GM18909 (cell line): ENCODE results near the gene RAVER2.
"Not testable (repeated sequence)": the region's sequence is repeated elsewhere in the genome, so short reads cannot be mapped to it uniquely, and the experiment has no call there.

Experiments
- ATAC-seq: cut with Tn5 transposase; IDR thresholded peaks from one replicate; pipeline ENCODE4 v1.9.1; 2021; ENCODE audit warnings: mild to moderate bottlenecking; ENCODE audit not compliant: unreplicated experiment, poor library complexity

Gene RAVER2

DNA sequence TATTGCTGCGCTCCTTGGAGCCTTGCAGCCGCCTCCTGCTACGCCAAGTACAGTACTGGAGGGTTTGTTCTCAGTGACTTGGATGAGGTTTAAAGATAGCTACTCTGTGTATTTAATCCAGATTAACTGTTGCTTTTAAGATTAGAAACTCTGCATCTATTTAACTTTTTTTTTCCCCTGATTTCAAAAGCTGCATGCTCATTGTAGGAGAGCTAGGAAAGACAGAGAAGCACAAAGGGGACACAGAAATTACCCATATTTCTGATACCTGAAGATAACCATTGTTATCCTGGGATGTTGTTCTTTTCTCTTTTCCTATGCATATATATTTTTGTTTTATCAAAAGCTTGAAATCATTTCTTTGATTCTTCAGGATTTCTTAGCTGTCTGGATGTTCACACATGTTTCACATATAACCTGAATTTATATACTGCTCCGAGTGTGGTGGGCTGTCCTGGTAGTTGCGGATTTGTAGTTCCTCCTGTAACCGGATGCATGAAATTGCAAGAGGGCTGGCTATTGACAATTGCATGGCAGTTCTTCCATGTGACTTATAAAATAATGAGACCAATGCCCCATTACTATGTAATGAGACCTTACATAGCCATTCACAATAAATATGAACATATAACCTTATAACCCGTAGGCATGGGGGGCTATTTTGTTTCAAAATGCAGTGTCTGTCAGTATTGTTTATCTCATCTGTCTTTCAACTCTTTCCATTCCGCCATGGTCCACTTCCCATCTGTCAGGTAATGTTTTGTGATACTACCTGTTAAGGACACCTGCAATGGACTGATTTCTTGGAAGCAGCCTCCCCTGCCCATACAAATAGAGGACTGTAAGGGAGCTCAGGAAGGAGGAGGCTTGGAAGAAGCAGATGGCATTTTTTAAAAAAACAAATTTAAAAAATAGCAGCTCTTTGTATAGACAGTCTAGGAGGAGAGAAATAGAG, 1.4 kb downstream of the RAVER2 start:
- ATAC-seq = peak; percentile 32

DNA sequence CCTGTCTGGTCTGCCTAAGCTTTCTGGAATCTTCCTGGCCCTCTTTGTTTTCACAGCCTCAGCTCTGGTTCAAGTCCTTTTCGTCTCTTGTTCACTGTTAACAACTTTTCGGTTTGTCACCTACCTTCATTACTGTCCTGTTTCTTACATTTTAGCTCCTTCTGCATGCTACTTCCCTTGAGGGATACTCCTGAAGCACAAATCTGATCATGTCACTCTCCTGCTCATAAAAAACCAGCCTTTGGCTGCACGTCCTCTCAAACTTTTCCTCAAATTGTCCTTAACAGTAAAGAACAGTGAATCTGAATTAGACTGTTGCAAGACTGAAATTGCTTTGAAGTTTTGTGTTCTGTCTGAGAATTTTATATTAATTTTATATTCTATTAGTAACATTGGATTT, 3.3 kb downstream of the RAVER2 start:
- no peak for ATAC-seq

GRCh38 chr1:64748706-64749105, 3.8 kb downstream of the RAVER2 start:
- no peak for ATAC-seq

DNA sequence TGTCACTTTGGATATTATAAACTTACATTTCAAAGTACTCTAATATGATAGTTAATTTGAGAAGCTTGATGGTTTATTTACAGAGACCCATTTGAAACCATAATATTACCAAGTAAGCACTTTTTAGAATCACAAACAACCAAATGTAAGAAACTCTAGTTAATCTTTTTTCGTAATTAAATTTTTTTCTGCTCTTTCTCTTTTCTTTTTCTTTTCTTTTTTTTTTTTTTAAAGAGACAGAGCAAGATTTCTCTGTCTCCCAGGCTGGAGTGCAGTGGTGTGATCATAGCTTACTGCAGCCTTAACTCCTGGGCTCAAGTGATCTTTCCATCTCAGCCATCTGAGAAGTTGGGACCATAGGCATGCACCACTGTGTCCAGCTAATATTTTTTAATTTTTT, 5.2 kb downstream of the RAVER2 start:
- ATAC-seq = no peak

GRCh38 chr1:64750875-64751274, 6.0 kb downstream of the RAVER2 start:
- no peak for ATAC-seq

- ATAC-seq = no peak
Measured at GRCh38 chr1:64754173-64754572, 9.3 kb downstream of the RAVER2 start.

DNA sequence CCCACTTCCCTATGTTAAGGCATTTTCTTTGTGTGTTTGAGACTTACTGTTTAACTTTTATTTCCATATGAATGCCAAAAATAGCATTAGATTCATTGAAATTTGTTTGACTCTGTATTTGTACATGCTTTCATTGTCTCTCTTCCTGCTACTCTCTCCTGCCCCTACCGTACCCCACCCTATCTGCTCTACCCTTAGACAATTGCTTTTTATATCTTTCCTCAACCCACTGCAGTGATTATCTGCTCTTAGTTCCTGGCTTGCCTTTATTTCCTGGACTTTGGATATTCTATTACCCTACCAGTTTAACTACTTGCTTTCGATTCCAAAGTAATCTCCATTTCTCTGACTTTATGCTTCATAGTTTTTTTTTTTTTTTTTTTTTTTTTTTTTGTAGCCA, 10.5 kb downstream of the RAVER2 start:
- no peak for ATAC-seq

DNA sequence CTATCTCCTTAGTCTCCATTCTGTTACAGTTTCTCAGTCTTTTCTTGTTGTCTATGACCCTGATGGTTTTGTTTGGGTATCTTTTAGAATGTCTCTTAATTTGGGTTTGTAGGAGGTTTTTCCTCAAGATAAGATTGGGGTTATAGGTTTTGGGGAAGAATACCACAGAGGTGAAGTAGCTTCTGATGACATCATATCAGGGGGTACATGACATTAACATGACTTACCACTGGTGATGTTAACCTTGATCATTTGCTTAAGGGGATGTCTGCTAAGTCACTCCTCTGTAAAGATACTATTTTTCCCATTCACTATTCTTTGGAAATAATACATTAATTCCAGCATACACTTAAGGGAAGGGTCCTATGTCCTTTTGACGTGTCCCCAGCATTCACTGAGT, 11.9 kb downstream of the RAVER2 start:
- ATAC-seq = no peak

GRCh38 chr1:64757213-64757612, 12.3 kb downstream of the RAVER2 start:
- ATAC-seq = no peak

DNA sequence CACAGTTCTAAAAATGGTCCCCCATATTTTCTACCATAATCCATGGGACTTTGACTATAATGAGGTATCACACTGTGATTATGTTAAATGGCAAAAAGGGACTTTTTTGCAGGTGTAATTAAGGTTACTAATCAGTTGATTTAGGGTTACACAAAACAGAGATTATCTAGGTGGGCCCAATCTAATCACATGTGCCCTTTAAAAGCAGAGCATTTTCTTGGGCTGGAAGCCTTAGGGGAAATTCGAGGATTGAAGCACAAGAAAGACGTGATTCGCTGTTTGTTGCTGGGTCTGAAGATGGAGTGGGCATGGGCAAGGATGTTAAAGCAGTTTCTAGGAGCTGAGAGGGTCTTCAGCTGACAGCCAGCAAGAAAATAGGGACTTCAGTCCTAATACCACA, 13.4 kb downstream of the RAVER2 start:
- no peak for ATAC-seq

DNA sequence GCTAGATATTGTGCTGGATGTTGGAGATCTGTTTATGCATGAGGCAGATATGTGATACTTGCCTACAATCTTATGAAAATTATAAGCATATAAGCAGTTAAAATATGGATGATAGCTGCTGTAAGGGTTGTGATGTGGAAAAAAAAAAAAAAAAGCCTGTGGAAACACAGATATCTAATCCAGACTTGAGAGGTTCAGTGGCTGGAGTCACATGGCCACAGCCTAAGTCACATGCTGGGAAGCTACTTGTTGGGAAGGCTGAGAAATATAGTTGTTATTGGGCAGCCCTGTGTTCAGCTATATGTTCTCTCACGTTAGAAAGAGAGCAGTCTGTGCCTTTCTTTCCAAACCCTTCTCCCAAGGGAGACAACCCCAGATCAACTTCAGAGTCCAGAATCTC, 15.1 kb downstream of the RAVER2 start:
- no peak for ATAC-seq

DNA sequence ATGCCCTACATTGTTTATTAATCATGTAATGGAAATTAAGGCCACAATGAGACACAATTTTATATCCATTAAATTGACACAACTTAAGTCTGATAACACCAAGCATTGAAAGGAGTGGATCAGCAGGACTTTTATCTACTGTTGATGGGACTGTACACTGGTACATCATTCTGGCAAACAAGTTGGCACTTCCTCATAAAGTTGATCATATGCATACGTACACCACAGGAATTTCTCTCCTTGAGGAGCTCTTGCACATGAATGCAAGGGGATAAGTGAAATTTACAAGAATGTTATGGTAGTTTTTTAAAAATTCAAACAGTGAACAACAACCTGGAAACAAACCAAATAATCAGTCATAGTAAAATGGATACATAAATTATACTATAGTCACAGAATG, 20.1 kb downstream of the RAVER2 start:
- ATAC-seq = no peak

DNA sequence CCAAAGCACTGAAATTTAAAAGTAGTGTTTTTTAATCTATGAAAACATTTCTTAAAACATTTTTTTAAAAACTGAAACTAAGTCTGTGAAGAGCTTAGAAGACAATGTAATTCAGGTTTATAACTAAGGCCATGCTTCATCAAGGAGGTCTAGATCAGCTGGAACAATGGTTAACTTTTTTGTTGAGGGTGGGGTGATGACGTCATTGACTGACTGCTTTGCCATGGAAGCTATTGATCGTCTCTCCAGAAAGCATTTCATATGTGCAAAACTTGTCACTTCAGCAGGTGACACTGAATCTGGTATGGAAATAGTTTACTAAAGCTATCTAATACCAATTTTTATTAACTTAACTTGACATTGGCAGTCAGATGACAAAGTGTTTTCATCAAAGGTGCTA, 21.0 kb downstream of the RAVER2 start:
- no peak for ATAC-seq

GRCh38 chr1:64766429-64766828, 21.6 kb downstream of the RAVER2 start:
- no peak for ATAC-seq

DNA sequence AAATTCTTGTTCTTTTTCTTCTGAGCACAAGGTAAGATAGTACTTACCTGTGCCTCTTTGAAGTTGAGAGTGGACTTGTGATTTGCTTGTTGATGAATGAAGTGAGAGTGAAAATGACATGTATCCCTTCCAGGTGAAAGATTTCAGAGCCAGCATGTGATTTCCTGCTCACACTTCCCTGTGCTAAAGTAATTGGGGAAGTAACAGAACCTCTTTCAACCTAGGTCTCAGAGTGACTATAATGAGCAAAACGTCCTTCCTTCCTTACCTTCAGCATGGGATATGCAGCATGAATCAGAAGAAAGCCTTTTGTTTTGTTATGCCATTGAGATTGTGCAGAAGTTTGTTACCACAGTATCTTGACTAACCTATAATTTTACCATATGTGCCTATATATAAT, 24.6 kb downstream of the RAVER2 start:
- ATAC-seq = no peak

DNA sequence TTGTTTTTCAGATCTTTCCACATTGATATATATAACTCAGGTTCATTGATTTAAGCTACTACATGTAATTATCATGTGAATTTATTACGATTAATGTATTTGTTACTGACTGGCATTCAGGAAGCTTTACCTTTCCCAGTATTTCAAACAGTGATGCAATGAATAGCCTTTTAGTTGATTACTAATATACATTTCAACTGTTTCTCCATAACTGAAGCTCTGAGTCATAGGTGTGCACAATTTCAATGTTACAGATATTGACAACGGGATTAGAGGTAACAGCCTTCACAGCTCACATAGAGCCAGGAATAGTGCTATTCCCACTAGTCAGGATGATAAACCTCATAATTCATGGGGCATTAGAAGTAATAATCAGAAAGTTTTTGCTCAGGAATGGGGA, 25.1 kb downstream of the RAVER2 start:
- no peak for ATAC-seq

DNA sequence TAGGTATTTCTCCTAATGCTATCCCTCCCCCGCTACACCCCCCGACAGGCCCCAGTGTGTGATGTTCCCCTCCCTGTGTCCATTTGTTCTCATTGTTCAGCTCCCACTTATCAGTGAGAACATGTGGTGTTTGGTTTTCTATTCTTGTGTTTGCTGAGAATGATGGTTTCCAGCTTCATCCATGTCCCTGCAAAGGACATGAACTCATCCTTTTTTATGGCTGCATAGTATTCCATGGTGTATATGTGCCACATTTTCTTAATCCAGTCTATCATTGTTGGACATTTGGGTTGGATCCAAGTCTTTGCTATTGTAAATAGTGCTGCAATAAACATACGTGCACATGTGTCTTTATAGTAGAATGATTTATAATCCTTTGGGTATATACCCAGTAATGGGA, 28.4 kb downstream of the RAVER2 start:
- not testable (repeated sequence) for ATAC-seq

DNA sequence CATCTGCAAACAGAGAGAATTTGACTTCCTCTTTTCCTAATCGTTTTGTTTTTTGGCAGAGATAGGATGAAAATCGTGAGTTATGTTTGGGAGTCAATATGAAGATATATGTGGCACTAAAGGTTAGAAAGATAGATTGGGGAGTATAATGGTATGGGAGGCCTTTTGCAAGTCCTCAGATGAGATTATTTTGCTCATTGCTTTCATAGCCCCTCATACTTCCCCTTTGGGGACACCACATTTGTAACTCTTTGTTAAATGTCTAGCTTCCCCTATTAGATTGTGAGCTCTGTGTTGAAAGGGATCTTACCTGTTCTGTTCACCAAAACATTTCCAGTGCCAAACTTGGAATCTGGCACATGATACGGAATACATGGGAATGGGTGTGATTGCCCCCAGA, 30.2 kb downstream of the RAVER2 start:
- ATAC-seq = no peak

DNA sequence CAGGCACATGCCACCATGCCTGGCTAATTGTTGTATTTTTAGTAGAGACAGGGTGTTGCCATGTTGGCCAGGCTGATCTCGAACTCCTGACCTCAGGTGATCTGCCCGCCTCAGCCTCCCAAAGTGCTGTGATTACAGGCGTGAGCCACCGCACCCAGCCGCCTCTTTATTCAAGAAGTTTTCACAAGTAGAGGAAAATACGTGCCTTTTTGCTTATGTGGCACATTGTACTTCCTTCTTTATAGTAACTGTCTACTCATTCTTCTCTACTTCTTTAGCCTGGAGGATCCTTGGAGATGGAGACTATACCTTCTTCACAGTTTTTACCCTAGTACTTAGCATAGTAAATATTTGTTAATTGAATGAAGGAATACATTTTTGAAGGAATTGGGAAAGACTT, 37.2 kb downstream of the RAVER2 start:
- not testable (repeated sequence) for ATAC-seq

- ATAC-seq = not testable (repeated sequence)
Measured at GRCh38 chr1:64782848-64783247, 38.0 kb downstream of the RAVER2 start.

DNA sequence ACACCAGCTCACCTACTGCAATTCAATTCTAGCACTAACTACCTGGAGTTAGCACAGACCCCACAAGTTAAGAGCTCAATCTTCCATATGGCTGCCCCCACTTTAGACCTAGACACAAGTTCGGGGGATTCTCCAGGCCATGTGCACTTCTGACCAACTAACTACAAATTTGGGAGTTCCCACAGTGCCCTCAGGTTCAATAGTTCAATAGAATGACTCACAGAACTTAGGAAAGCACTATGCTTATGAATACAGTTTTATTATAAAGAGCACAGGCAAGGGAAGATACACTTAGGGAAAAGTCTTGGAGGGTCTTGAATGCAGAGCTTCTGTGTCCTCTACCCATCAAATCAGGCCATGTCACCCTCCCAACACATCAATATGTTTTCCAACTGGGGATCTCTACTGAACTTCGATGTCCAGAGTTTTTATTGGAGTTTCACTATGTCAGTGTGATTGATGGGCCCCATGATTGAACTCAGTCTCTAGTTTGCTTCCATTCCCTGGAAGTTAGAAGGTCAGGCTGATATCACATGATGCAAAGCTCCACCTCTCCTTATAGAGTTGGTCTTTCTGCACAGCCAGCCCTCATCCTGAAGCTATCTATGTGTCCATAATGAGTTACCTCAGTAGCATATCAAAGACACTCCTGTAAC, 46.1 kb downstream of the RAVER2 start:
- no peak for ATAC-seq

DNA sequence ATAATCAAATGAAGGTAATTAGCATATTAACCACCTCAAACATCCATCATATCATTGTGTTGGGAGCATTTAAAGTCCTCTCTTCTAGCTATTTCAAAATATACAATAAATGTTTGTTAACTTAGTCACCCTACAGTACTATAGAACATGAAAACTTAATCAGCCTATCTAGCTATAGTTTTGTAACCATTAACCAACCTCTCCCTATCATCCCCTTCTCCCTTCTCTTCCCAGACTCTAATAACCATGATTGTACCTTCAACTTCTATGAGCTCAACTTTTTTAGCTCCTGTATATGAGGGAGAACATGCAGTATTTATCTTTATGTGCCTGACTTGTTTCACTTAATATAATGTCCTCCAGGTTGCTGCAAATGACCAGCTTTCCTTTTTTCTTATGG, 54.0 kb downstream of the RAVER2 start:
- no peak for ATAC-seq
